HG02623 (cell line): ENCODE measurements around the gene ANO5.
A peak's percentile ranks its signal among the peaks of the same experiment; 100 is the strongest.

Experiments used
- ATAC-seq: cut with Tn5 transposase; IDR thresholded peaks from one replicate; pipeline ENCODE4 v1.9.1; 2021; ENCODE audit warnings: moderate library complexity; ENCODE audit not compliant: unreplicated experiment

ANO5 gene

GRCh38 chr11:22192642-22193347 lies at the start of gene ANO5:
ANO5 (plus strand) TSS chr11:22193085; CDS start chr11:22193493, 408 bp downstream.
- ATAC-seq: peak; percentile 35

- no peak for ATAC-seq
Measured at GRCh38 chr11:22151649-22152197, 41.2 kb upstream of the ANO5 start.

GRCh38 chr11:22157531-22157930 lies 35.4 kb upstream of the ANO5 start:
- ATAC-seq: no peak

GRCh38 chr11:22161489-22161888 lies 31.4 kb upstream of the ANO5 start:
- ATAC-seq: no peak

- ATAC-seq: no peak
Measured at GRCh38 chr11:22162756-22163155, 30.1 kb upstream of the ANO5 start.

- ATAC-seq: peak; percentile 54
Measured at GRCh38 chr11:22163394-22163797, 29.5 kb upstream of the ANO5 start.

GRCh38 chr11:22165087-22165486 lies 27.8 kb upstream of the ANO5 start:
- ATAC-seq: no peak

GRCh38 chr11:22165759-22166513 lies 26.9 kb upstream of the ANO5 start:
- no peak for ATAC-seq

- ATAC-seq: no peak
Measured at GRCh38 chr11:22169833-22170232, 23.1 kb upstream of the ANO5 start.

- ATAC-seq: no peak
Measured at GRCh38 chr11:22173532-22173931, 19.4 kb upstream of the ANO5 start.

GRCh38 chr11:22177186-22177585 lies 15.7 kb upstream of the ANO5 start:
- ATAC-seq: no peak

GRCh38 chr11:22179626-22180025 lies 13.3 kb upstream of the ANO5 start:
- no peak for ATAC-seq

- ATAC-seq: no peak
Measured at GRCh38 chr11:22180131-22180530, 12.8 kb upstream of the ANO5 start.

- no peak for ATAC-seq
Measured at GRCh38 chr11:22189660-22190059, 3.2 kb upstream of the ANO5 start.

GRCh38 chr11:22190827-22191463 lies 1.9 kb upstream of the ANO5 start:
- no peak for ATAC-seq

- no peak for ATAC-seq
Measured at GRCh38 chr11:22192289-22192641, 620 bp upstream of the ANO5 start.

- peak; percentile 28 for ATAC-seq
Measured at GRCh38 chr11:22193348-22194051, 615 bp downstream of the ANO5 start.

GRCh38 chr11:22194306-22194705 lies 1.4 kb downstream of the ANO5 start:
- no peak for ATAC-seq

- ATAC-seq: no peak
Measured at GRCh38 chr11:22194907-22195306, 2.0 kb downstream of the ANO5 start.

GRCh38 chr11:22197139-22198005 lies 4.5 kb downstream of the ANO5 start:
- no peak for ATAC-seq
